GM18505 (cell line): ENCODE measurements around the gene SAPCD2.

Experiments
- ATAC-seq: cut with Tn5 transposase; IDR thresholded peaks from one replicate; pipeline ENCODE4 v1.9.1; 2021; ENCODE audit not compliant: unreplicated experiment
- POLR2A ChIP-seq: IDR thresholded peaks from 4 replicates; pipeline ENCODE4 v1.6.1; 2011; ENCODE audit warnings: borderline replicate concordance; ENCODE audit not compliant: insufficient read depth, insufficient read length; ENCODE audit errors: extremely low read depth

The SAPCD2 gene

DNA sequence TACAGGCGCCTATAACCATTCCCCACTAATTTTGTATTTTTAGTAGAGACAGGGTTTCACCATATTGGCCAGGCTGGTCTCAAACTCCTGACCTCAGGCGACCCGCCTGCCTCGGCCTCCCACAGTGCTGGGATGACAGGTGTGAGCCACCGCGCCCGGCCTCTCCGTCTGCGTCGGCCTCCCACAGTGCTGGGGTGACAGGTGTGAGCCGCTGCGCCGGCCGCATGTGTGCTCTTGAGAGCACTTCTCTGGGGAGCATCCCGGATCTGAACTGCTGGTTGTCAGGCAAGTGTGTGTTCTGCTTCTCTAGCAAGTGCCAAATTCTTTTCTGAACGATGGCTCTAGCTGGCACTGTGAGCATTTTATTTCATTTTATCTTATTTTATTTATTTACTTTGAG lies 12.8 kb downstream of the SAPCD2 start:
- TF ChIP-seq POLR2A = no peak

GRCh38 chr9:137056739-137057415 lies 13.5 kb downstream of the SAPCD2 start:
- ATAC-seq = no peak

More for the DNA sequence above, 12.8 kb downstream of the SAPCD2 start:
- ATAC-seq = no peak

GRCh38 chr9:137055385-137056364 lies 14.7 kb downstream of the SAPCD2 start:
- no peak for TF ChIP-seq POLR2A
- ATAC-seq = no peak

More at GRCh38 chr9:137056739-137057415, 13.5 kb downstream of the SAPCD2 start:
- TF ChIP-seq POLR2A = no peak

- no peak for ATAC-seq
- no peak for TF ChIP-seq POLR2A
Measured at GRCh38 chr9:137054932-137055384, 15.4 kb downstream of the SAPCD2 start.

DNA sequence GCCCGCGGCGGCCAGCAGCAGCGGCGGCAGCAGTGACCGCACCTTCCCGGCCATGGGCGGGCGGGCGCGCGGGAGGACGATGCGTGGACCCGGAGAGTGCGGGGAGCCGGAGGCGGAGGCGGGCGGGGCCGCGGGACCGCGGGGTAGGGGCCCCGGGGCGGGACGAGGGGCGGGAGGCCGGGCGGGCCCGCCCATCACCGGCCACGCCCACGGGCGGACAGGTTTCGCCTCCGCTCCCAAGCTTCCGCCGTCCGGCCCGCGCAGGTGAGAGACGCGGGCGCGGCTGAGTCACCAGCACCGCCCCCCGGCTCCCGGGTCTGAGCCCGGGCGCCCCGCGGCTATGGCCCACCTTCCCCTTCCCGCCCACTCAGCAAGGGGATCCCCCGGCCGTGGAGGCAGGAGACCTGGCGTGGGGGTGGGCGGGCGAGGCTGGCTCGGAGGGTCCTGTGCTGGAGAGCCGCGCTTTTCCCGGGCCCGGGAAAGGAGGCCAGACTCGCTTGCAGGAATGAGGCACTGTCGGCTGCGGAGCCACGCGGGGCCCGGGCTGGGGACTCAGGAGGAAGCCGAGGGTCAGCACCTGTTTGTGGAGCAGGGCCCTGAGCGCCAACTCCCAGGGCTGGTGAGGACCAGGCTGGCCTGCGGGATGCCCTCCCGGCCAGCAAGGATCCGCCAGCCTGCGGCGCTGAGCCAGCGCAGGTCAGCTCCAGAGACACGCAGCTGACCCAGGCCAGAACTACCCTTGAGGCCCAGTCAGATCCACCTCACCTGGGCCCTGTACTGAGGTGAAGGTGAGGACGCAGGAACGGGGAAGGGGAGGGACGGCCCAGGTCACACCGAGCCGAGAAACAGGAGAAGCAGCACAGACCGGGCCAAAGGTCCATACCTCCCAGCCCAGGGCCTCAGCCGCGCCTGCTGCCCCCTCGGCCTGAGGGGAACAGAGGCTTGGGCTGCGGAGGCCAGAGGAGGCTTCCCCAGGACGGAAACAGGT lies 16.1 kb downstream of the SAPCD2 start, which contains the start of gene ENTPD2:
TSS of gene ENTPD2 (minus strand) at position 118 of the 988 bp plus-strand sequence. CDS start at position 54, 64 bp downstream.
- TF ChIP-seq POLR2A = no peak
- ATAC-seq = no peak

DNA sequence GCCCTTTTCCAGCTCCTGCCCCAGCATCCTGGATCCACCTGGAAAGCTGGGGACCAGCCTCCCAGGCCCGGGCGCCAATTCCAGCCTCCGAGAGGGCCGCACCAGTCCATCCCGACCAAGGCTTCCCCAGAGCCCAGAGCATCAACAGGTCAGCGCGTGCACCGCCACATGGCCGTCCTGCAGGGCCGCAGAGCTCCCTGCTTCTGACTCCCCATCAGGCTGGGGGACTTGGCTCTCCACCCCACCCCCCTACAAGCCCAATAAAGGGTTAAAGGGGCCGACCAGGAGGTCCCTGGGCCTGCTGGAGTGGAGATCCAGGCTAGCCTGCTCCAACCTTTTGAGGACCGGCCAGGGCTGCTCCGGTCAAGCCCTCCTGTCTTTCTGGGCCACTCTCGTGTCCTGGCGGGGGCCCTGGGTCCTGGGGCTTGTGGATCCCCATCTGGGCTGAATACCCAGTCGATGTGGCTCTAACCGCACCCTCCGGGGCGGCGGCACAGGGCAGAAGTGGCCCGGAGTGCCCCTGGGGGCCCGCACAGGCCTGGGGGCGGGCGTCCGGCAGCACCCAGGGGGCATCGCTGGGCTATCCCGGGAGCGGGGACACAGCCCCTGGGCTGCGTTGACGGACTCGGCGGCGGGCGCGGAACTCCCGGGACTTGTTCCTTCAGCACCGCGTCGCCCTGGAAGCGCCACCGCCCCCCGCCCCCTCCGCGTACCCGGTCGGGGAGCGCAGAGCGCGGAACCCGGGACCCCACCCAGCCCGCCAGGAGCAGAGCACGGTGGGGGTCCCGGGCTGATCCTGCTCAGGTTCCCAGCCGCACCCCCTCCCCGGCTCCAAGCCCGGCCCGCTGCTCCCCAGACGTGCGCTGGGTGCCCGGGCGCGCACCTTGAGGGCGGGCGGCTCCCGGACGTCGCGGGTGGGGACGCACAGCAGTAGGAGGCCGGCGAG lies 17.1 kb downstream of the SAPCD2 start:
- TF ChIP-seq POLR2A = no peak
- no peak for ATAC-seq

DNA sequence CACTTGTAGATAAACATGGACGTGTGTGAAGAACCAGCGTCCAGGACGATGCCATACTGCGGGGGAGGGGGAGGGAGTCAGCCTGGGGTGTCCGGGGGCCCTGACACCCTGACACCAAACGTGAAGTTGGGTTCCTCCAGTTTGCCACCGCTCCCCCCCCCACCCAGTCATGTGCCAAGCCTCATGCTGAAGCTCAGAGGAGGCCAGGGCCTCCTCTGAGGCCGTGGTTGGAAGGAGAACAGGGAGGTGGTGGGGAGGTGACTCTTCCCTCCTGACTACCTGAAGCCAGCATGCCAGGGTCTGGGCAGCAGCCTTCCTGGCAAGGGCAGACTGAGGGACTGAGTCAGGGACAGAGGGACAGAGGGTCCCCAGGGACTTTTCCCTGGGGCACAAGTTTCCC lies 18.1 kb downstream of the SAPCD2 start:
- ATAC-seq = no peak
- TF ChIP-seq POLR2A = no peak

- no peak for ATAC-seq
- no peak for TF ChIP-seq POLR2A
Measured at GRCh38 chr9:137051145-137051724, 19.1 kb downstream of the SAPCD2 start.

DNA sequence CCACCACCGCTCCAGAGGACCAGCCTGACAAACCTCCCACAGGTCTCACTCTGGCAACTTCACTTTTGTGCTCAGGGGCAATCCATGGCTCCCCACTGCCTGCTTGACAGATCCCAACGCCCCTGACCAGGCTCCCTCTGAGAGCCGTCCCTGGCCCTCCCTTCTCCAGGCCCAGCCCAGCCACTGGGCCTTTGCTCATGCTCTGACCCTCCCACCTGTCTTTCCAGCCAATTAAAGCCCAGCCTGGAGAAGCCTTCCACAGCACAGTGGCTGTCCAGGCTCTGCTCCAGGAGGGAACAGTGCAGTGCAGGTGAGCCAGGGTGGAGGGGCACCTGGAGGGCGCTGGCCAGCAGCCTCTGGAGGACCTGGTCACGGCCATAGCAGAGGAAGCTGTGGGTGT lies 19.8 kb downstream of the SAPCD2 start:
- no peak for TF ChIP-seq POLR2A
- ATAC-seq = no peak

GRCh38 chr9:137049544-137050449 lies 20.6 kb downstream of the SAPCD2 start:
- ATAC-seq = no peak
- no peak for TF ChIP-seq POLR2A
